Measurements from ENCODE around the gene C17orf50. TPM values are rescaled to one million over a fixed set of nuclear protein-coding genes. Genes with fewer than 3 reads are reported as not detected.

C17orf50 gene
- total RNA-seq, 1 donor, result not detected

- peaks cover 33% of the 10 kb centered on the region for H3K27me3 ChIP-seq (ENCODE audit: insufficient read depth, low read length)
- no peaks in the 10 kb centered on the region for H3K9me3 ChIP-seq (ENCODE audit: low read depth, low read length)
- no peak overlapping the region for H3K4me3 ChIP-seq (ENCODE audit: low read length)
- H3K4me1 ChIP-seq (ENCODE audit: insufficient read depth, low read length), result peaks cover 27% of the 10 kb centered on the region
These were observed 39.3 kb downstream of the C17orf50 start for GRCh38 chr17:35799942-35800341.

DNA sequence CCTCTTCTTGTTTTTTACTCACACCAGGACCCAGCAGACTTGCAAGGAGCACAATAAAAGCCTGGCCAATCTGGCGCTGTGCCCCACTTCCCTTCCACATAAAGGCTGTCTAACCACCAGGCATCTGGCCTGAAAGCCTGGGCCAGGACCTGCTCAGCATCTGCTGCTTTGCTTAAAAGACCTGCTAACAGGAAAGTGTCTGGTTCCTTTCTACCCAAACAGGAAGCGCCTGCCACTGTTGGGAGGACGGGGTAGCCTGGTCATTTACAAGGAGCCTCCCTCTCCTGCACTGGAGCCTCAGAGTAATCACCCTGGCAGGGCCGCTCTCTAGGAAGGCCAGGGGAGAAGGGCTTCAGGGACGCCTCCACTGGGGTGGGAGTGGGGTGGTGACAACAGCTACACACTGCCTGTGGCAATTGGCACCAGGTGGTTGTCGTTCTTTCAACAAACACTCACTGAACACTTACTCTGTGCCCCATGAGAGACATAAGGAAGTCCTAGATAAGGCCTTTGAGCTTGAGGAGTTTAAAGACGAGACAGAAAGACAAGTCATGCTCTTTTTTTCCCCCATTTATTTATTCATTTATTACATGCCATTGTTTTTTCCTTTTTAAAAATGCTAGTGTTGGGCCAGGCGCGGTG is 41.0 kb downstream of the C17orf50 start:
- H3K9me3 ChIP-seq (ENCODE audit: low read depth, low read length), result no peaks in the 10 kb centered on the region
- peaks cover 18% of the 10 kb centered on the region for H3K4me1 ChIP-seq (ENCODE audit: insufficient read depth, low read length)
- peaks cover 17% of the 10 kb centered on the region for H3K27me3 ChIP-seq (ENCODE audit: insufficient read depth, low read length)
- H3K4me3 ChIP-seq (ENCODE audit: low read length), result no peak overlapping the region

DNA sequence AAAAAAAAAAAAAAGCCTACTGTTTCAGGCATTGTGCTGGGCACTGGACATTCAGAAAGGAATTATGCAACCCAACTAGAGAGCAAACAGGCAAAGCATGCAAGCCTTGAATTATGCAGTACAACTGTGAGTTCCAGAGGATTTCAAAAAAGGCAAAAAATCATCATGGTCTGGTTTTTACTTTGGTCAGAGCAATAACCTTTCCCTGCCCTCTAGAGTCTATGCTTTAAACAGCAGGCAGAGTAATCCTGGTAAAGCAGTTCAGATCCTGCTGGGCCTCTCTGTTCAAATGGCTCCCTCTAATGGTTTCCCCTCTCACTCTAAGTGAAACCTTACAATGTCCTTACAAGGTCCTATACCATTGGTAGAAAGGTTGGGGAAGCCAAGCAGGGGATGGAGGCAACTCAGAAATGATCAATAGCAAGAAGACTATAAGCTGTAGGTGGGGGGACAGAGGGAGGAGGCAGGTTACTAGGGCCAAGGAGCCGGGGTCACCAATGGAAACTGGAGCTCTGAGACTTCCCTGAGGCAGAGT is 44.0 kb downstream of the C17orf50 start:
- H3K9me3 ChIP-seq (ENCODE audit: low read depth, low read length), result no peaks in the 10 kb centered on the region
- H3K27me3 ChIP-seq (ENCODE audit: insufficient read depth, low read length), result no peaks in the 10 kb centered on the region
- H3K4me3 ChIP-seq (ENCODE audit: low read length), result no peak overlapping the region
- peaks cover 28% of the 10 kb centered on the region for H3K4me1 ChIP-seq (ENCODE audit: insufficient read depth, low read length)

GRCh38 chr17:35807371-35808144 is 46.9 kb downstream of the C17orf50 start:
- no peaks in the 10 kb centered on the region for H3K9me3 ChIP-seq (ENCODE audit: low read depth, low read length)
- H3K4me1 ChIP-seq (ENCODE audit: insufficient read depth, low read length), result peaks cover 37% of the 10 kb centered on the region
- H3K27me3 ChIP-seq (ENCODE audit: insufficient read depth, low read length), result no peaks in the 10 kb centered on the region
- H3K4me3 ChIP-seq (ENCODE audit: low read length), result no peak overlapping the region

DNA sequence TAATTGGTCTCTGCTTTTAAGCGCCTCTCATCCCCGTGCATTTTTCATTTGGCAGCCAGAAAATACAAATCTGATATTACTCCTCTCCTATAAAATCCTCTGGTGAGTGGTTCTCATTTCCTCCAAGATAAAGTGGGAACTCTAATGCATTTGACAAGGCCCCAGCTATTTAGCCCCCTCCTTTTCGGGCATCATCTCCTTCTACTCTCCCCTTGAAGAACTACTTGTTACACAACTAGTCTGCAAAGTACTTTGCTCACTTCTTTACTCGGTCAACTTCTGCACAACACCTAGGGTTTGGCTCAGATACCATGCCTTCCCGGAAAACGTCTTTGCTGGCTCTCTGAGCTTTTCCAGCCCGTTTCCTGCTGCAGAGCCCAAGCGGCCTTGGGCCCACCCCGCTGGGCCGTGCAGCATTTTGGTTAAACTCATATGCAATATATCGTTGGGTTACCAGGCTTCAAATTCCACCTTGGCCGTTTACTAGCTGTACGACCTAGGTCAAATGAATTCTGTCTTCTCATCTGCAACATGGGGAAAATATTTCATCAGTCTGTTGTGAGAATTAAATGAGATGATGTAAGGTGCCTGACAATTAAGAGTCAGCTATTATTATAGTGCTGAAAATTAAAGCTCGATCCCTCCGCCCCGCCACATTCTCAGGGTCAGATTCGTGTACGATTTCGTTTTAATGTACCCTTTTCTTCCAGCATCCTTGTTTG is 47.7 kb downstream of the C17orf50 start:
- Histone ChIP-seq H3K4me1 (ENCODE audit: insufficient read depth, low read length) (peaks cover 44% of the 10 kb centered on the region), H3K9me3 (ENCODE audit: low read depth, low read length) (no peaks in the 10 kb centered on the region), H3K4me3 (ENCODE audit: low read length) (peak overlapping the region; percentile 85), H3K27me3 (ENCODE audit: insufficient read depth, low read length) (no peaks in the 10 kb centered on the region)

- H3K4me1 ChIP-seq (ENCODE audit: insufficient read depth, low read length), result peaks cover 45% of the 10 kb centered on the region
- H3K4me3 ChIP-seq (ENCODE audit: low read length), result peak within 1 kb of the TSS; percentile 85
- H3K9me3 ChIP-seq (ENCODE audit: low read depth, low read length), result no peaks in the 10 kb centered on the region
- no peaks in the 10 kb centered on the region for H3K27me3 ChIP-seq (ENCODE audit: insufficient read depth, low read length)
These were observed 48.5 kb downstream of the C17orf50 start, which contains the start of gene TAF15 for GRCh38 chr17:35808962-35809854. Gene TAF15, plus strand, starts transcription at chr17:35809484. Its CDS starts 86 bp downstream, at chr17:35809570.

GRCh38 chr17:35809855-35810461 is 49.3 kb downstream of the C17orf50 start:
- Histone ChIP-seq H3K27me3 (ENCODE audit: insufficient read depth, low read length) (no peaks in the 10 kb centered on the region), H3K4me1 (ENCODE audit: insufficient read depth, low read length) (peaks cover 39% of the 10 kb centered on the region), H3K4me3 (ENCODE audit: low read length) (peak overlapping the region; percentile 85), H3K9me3 (ENCODE audit: low read depth, low read length) (no peaks in the 10 kb centered on the region)

- Histone ChIP-seq H3K9me3 (ENCODE audit: low read depth, low read length) (no peaks in the 10 kb centered on the region), H3K4me1 (ENCODE audit: insufficient read depth, low read length) (peaks cover 45% of the 10 kb centered on the region), H3K27me3 (ENCODE audit: insufficient read depth, low read length) (no peaks in the 10 kb centered on the region), H3K4me3 (ENCODE audit: low read length) (no peak overlapping the region)
These were observed 51.1 kb downstream of the C17orf50 start for GRCh38 chr17:35811759-35812158.

GRCh38 chr17:35812456-35812855 is 51.8 kb downstream of the C17orf50 start:
- Histone ChIP-seq H3K4me1 (ENCODE audit: insufficient read depth, low read length) (peaks cover 49% of the 10 kb centered on the region), H3K9me3 (ENCODE audit: low read depth, low read length) (no peaks in the 10 kb centered on the region), H3K4me3 (ENCODE audit: low read length) (no peak overlapping the region), H3K27me3 (ENCODE audit: insufficient read depth, low read length) (no peaks in the 10 kb centered on the region)

Other genes starting within 250 kb of the C17orf50 start
- 53.3 TPM for gene SLFN12L, start 223.2 kb upstream of the C17orf50 start, total RNA-seq
- 3.8 TPM for gene SLFN14, start 200.1 kb upstream of the C17orf50 start, total RNA-seq
- 3.1 TPM for gene PEX12, start 182.3 kb upstream of the C17orf50 start, total RNA-seq
- 42.8 TPM for gene AP2B1, start 173.6 kb upstream of the C17orf50 start, total RNA-seq
- gene RASL10B, start 29.2 kb upstream of the C17orf50 start, total RNA-seq, result 0.10 TPM
- gene GAS2L2, start 7.6 kb upstream of the C17orf50 start, total RNA-seq, result under 0.01 TPM
- 8.1 TPM for gene MMP28, start 34.8 kb downstream of the C17orf50 start, total RNA-seq
- gene TAF15, start 48.6 kb downstream of the C17orf50 start, total RNA-seq, result 72.4 TPM
- gene HEATR9, start 108.0 kb downstream of the C17orf50 start, total RNA-seq, result 0.63 TPM
- gene CCL5, start 119.5 kb downstream of the C17orf50 start, total RNA-seq, result 139 TPM
- gene RDM1, start 169.9 kb downstream of the C17orf50 start, total RNA-seq, result not detected
- gene LYZL6, start 182.8 kb downstream of the C17orf50 start, total RNA-seq, result not detected
- gene CCL16, start 220.6 kb downstream of the C17orf50 start, total RNA-seq, result not detected
- not detected for gene CCL14, start 225.8 kb downstream of the C17orf50 start, total RNA-seq
- gene CCL15, start 240.7 kb downstream of the C17orf50 start, total RNA-seq, result not detected

Measured in mononuclear cell (primary cell).